Parathyroid adenoma (tissue), 2 donors: ENCODE data around the gene MYL4.
A peak's percentile ranks its signal among the peaks of the same experiment; 100 is the strongest.

ENCODE experiments used
- H2AFZ ChIP-seq: fragments of 300-600 bp; sonication (generic); one replicate; pipeline ENCODE4 v1.7.0; 2017; ENCODE audit warnings: antibody characterized with exemption, mild to moderate bottlenecking
- H3K27ac ChIP-seq: fragments of 300-600 bp; sonication (generic); one replicate; pipeline ENCODE4 v1.7.0; 2017
- H3K27me3 ChIP-seq: fragments of 300-600 bp; sonication (generic); one replicate; pipeline ENCODE4 v1.7.0; 2017; ENCODE audit warnings: low read length; ENCODE audit not compliant: control insufficient read depth, insufficient read depth
- H3K36me3 ChIP-seq: fragments of 300-600 bp; sonication (generic); one replicate; pipeline ENCODE4 v1.7.0; 2017; ENCODE audit warnings: low read length; ENCODE audit not compliant: control insufficient read depth, insufficient read depth
- H3K4me1 ChIP-seq: fragments of 300-600 bp; sonication (generic); one replicate; pipeline ENCODE4 v1.7.0; 2017; ENCODE audit warnings: control low read depth
- H3K4me2 ChIP-seq: fragments of 300-600 bp; sonication (generic); one replicate; pipeline ENCODE4 v1.7.0; 2017; ENCODE audit warnings: low read length
- H3K4me3 ChIP-seq: fragments of 300-600 bp; sonication (generic); one replicate; pipeline ENCODE4 v1.7.0; 2017; ENCODE audit warnings: low read depth, low read length
- H3K79me2 ChIP-seq: fragments of 300-600 bp; sonication (generic); one replicate; pipeline ENCODE4 v1.7.0; 2017; ENCODE audit warnings: control low read depth
- H3K9ac ChIP-seq: fragments of 300-600 bp; sonication (generic); one replicate; pipeline ENCODE4 v1.7.0; 2017; ENCODE audit warnings: mild to moderate bottlenecking
- H3K9me3 ChIP-seq: fragments of 300-600 bp; sonication (generic); one replicate; pipeline ENCODE4 v1.7.0; 2017; ENCODE audit warnings: low read length; ENCODE audit not compliant: control insufficient read depth
- TF ChIP-seq, protein P1 (sequence below): fragments of 300-600 bp; sonication (generic); IDR thresholded peaks from one replicate; pipeline ENCODE4 v1.7.0; 2017; ENCODE audit warnings: antibody characterized with exemption, mild to moderate bottlenecking
- donor health status: primary hyperparathyroidism.

The MYL4 gene

DNA sequence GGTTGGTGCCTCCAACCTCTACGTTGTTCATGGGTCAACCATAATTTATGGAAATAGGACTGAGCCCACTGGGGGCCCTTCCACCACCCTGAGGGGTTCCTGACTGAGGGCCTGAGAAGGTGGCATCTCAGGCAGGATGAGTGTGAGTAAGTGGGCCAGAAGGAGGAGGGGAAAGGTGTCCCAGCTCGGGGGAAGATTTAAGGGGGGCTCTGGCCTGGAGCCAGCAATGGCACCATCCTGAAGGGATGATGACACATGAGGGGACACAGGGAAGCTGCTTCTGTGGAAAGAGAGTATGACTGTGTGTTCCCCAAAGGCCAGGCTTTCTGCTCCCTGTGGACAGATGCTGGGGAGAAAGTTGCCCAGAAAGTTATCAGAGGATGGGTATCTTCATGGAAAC is 18.7 kb downstream of the MYL4 start:
- Histone ChIP-seq H3K27ac (no peak overlapping the region), H3K36me3 (no peaks in the 10 kb centered on the region), H3K4me3 (no peak overlapping the region), H3K79me2 (no peaks in the 10 kb centered on the region), H3K27me3 (no peaks in the 10 kb centered on the region), H3K4me2 (no peak overlapping the region), H3K9me3 (no peaks in the 10 kb centered on the region), H3K4me1 (peaks cover 10% of the 10 kb centered on the region), H2AFZ (no peak overlapping the region), H3K9ac (no peak overlapping the region)
- TF ChIP-seq, protein P1, sequence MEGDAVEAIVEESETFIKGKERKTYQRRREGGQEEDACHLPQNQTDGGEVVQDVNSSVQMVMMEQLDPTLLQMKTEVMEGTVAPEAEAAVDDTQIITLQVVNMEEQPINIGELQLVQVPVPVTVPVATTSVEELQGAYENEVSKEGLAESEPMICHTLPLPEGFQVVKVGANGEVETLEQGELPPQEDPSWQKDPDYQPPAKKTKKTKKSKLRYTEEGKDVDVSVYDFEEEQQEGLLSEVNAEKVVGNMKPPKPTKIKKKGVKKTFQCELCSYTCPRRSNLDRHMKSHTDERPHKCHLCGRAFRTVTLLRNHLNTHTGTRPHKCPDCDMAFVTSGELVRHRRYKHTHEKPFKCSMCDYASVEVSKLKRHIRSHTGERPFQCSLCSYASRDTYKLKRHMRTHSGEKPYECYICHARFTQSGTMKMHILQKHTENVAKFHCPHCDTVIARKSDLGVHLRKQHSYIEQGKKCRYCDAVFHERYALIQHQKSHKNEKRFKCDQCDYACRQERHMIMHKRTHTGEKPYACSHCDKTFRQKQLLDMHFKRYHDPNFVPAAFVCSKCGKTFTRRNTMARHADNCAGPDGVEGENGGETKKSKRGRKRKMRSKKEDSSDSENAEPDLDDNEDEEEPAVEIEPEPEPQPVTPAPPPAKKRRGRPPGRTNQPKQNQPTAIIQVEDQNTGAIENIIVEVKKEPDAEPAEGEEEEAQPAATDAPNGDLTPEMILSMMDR: no peak

GRCh38 chr17:47229535-47230443 is 20.6 kb downstream of the MYL4 start:
- peaks cover 13% of the 10 kb centered on the region for H3K4me1 ChIP-seq
- H2AFZ ChIP-seq: peak overlapping the region; percentile 86
- peak overlapping the region; percentile 58 for H3K4me2 ChIP-seq
- H3K79me2 ChIP-seq: no peaks in the 10 kb centered on the region
- H3K9me3 ChIP-seq: no peaks in the 10 kb centered on the region
- H3K27ac ChIP-seq: no peak overlapping the region
- no peaks in the 10 kb centered on the region for H3K36me3 ChIP-seq
- TF ChIP-seq, protein P1: peak; percentile 100
- H3K4me3 ChIP-seq: peak overlapping the region; percentile 35
- H3K27me3 ChIP-seq: no peaks in the 10 kb centered on the region
- no peak overlapping the region for H3K9ac ChIP-seq

GRCh38 chr17:47230864-47231263 is 21.7 kb downstream of the MYL4 start:
- H3K79me2 ChIP-seq: no peaks in the 10 kb centered on the region
- no peak overlapping the region for H3K9ac ChIP-seq
- H3K27ac ChIP-seq: no peak overlapping the region
- no peaks in the 10 kb centered on the region for H3K27me3 ChIP-seq
- H3K9me3 ChIP-seq: no peaks in the 10 kb centered on the region
- H3K4me2 ChIP-seq: no peak overlapping the region
- H3K4me3 ChIP-seq: no peak overlapping the region
- TF ChIP-seq, protein P1: no peak
- H3K4me1 ChIP-seq: peaks cover 13% of the 10 kb centered on the region
- no peaks in the 10 kb centered on the region for H3K36me3 ChIP-seq
- H2AFZ ChIP-seq: no peak overlapping the region

- Histone ChIP-seq H2AFZ (no peak overlapping the region), H3K4me3 (no peak overlapping the region), H3K9ac (no peak overlapping the region), H3K4me2 (no peak overlapping the region), H3K79me2 (no peaks in the 10 kb centered on the region), H3K36me3 (no peaks in the 10 kb centered on the region), H3K27me3 (no peaks in the 10 kb centered on the region), H3K9me3 (no peaks in the 10 kb centered on the region), H3K27ac (no peak overlapping the region), H3K4me1 (peaks cover 13% of the 10 kb centered on the region)
- TF ChIP-seq, protein P1: no peak
These were observed 22.2 kb downstream of the MYL4 start for GRCh38 chr17:47231334-47231733.

DNA sequence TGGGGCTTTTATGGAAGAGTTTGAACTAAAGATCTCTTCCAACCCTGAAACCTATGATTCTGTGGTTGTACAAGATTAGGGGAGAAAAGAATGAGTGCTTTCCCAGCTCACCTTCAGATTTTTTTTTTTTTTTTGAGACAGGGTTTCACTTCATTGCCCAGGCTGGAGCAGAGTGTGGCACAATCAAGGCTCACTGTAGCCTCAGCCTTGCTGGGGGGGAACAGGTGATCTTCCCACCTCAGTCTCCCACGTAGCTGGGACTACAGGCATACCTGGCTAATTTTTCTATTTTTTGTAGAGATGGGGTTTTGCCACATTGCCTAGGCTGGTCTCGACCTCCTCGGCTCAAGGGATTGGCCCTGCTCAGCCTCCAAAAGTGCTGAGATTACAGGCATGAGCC is 22.7 kb downstream of the MYL4 start:
- Histone ChIP-seq H3K27me3 (no peaks in the 10 kb centered on the region), H3K36me3 (no peaks in the 10 kb centered on the region), H3K79me2 (no peaks in the 10 kb centered on the region), H3K9me3 (no peaks in the 10 kb centered on the region), H3K27ac (no peak overlapping the region), H3K4me3 (no peak overlapping the region), H3K9ac (no peak overlapping the region), H2AFZ (no peak overlapping the region), H3K4me2 (no peak overlapping the region), H3K4me1 (peaks cover 13% of the 10 kb centered on the region)
- TF ChIP-seq, protein P1: no peak
